Measurements from ENCODE around the gene METTL24.

The METTL24 gene

DNA sequence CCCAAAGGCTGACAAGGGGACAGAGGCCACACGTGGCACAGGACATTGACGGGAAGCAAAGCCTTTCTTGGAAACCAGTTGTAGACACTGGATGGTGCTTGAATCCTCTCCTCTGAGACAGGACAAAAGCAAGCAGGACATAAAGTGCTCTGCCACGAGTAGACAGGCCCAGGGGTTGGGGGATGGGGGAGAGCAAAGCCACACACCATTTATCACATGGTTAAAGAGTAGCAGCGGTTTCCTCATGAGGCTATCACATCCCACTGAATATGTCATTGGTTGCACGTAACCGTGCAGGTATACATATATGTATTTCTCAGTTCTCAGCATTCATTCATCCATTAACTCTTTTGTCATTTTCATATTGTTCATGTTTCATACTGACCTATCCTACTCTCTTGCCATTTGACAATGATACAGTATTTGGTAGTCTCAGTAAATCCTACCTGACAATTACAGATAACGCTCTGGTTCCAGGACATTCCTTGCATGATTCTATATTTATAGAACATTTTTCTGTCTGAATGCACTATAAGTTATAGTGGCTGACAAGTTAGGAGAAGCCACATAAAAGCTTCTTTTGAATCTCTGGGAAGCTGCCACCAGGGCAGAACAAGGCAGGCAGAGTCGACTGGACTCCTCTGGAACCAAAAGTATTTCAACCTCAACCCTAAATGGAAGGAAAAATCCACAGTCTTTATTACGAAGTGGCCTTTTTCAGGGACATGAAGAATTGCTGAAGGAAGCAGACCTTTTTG is 23.5 kb downstream of the METTL24 start:
- no peak for DNase-seq (ENCODE audit: low spot score)

DNA sequence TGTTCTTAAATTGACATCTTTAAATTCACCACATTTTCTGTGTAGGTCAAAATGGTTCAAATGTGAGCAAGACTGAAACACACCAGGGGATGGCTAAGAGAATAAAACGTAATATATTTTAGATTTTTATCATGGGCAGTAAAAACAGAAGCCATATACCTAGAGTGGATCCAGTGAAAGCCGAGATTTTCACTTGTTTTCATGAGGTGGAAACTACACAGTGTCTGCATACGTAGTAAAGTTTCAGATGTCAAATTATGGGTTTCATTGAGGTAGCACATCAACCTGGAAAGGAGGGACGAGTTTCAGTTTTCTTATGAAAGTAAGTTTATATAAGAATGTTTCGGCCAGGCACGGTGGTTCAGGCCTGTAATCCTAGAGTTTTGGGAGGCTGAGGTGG is 25.9 kb downstream of the METTL24 start:
- no peak for DNase-seq (ENCODE audit: low spot score)

- DNase-seq (ENCODE audit: low spot score) = no peak
These were observed 26.3 kb downstream of the METTL24 start for GRCh38 chr6:110331816-110332215.

GRCh38 chr6:110331390-110331789 is 26.8 kb downstream of the METTL24 start:
- DNase-seq (ENCODE audit: low spot score) = no peak

DNA sequence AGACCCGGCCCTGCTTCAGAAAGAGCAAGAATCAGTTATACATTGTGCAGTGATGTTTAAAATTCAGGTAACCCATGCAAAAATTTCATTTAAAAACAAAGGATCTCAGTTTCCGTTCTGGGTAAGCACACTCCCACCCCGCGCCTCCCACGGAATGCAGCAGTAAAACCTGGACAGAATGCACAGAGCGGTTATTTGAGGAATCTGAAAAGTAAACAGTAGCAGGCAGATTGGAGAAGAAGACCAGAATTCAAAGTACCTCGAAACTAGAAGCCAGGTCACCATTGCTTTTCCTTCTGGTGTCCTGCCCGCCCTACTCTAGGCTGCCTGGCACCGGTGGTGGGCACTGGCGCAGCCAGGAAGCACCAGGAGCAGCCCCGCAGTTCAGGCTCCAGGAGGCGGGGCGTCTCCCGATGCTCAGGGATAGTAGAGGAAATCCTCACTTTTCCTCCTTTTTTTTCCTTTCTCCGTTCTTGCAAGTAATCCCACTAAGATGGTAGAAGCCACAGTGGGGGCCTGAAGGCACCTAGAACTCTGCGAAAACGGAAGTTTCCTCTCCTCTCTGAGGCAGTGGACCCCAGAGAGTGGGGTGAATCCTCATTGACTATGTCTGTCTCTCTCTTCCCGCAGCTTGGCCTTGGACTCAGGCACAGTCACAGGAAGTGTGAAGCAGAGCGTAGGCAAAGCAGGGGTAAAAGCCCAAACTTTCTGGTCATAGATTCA is 28.3 kb downstream of the METTL24 start:
- peak; percentile 5 for DNase-seq (ENCODE audit: low spot score)

DNA sequence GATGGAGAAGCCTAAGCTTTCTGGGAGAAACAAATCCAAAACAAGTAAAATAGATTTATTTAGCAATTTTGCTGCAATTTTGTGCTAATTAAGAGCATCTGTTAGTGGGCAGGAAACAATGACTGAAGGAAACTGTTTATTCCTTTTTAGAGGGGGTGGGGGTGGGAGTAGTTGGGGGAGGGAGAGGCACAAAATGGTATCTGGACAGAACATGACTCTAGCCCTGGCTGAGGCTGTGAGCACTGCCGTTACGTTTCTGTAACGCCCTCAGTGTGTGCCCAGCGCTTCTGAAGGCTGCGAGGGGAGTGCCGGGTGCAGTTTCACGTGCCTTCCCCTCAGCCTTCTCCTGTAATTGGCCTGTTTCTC is 28.8 kb downstream of the METTL24 start:
- no peak for DNase-seq (ENCODE audit: low spot score)

DNA sequence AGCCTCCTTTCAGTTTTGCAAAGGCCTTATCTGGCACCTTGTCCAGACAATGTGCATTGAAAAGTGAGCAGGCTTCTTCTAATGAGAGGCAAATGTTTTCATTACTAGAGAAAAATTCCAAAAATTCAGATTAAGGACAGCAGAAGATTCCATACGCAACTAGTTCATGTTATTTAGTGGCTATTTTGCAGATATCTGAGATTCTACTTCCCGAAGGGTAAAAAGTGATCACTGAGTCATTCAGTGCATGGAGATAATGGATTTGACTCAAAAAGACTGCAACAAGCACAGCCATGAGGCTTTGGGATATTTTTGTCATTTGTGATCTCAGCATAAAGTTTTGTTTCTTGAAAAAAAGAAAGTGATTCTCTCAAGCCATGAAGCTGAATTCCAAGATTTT is 29.9 kb downstream of the METTL24 start:
- no peak for DNase-seq (ENCODE audit: low spot score)

- no peak for DNase-seq (ENCODE audit: low spot score)
These were observed 30.8 kb downstream of the METTL24 start for GRCh38 chr6:110327391-110327790.

DNA sequence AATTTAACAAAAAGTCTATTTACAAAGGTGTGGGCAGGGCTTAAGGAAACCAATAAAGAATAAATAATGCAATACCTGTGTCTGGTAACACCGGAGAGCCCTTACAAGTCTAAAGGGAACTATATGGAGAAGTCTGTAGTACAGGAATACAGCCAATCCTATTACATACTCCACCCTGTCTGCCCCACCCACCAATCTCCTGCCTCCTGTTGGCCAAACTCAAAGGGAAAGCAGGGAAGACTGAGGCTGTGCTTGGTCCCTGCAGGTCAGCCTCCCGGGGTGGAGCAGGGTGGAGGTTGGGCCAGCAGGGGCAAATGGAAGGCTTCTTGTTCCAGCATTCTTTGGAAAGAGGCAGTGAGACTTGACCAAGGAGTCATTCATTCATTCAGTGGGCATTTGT is 31.5 kb downstream of the METTL24 start:
- DNase-seq (ENCODE audit: low spot score) = no peak

- no peak for DNase-seq (ENCODE audit: low spot score)
These were observed 32.1 kb downstream of the METTL24 start for GRCh38 chr6:110326057-110326456.

DNA sequence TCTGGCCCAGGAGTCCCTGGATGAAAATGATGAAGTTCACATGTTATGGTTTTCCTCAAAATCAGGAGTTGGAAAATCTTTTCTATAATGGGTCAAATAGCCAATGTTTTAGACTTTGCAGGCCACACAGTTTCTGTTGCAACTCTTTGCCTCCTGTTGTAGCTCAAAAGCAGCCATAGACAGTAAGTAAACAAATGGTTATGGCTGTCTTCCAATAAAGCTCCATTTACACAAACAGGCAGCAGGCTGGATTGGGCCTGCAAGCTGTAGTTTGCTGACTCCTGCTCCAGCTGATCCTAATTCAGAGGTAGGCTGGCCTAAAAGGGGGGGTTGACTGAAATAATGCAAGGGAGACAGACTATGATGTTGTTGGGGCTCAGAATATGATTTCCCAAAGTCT is 33.0 kb downstream of the METTL24 start:
- no peak for DNase-seq (ENCODE audit: low spot score)

DNA sequence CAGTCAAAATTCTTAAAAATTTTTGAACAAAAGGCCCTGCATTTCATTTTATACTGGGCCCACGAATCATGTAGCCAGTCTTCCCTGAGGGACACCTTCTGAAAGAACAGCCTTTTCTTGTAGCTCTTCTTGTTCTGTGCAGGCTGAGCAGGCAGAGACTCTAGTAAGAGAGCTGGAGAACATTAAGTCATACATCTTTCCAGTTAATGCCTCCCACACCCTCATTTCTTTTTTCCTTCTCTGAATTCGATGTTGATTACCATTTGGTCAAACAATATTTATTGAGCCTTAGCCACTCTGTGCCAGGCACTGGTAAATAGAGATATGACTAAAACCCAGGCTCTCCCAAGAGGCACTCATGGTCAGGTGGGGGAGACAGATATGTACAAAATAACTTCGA is 33.6 kb downstream of the METTL24 start:
- DNase-seq (ENCODE audit: low spot score) = no peak

DNA sequence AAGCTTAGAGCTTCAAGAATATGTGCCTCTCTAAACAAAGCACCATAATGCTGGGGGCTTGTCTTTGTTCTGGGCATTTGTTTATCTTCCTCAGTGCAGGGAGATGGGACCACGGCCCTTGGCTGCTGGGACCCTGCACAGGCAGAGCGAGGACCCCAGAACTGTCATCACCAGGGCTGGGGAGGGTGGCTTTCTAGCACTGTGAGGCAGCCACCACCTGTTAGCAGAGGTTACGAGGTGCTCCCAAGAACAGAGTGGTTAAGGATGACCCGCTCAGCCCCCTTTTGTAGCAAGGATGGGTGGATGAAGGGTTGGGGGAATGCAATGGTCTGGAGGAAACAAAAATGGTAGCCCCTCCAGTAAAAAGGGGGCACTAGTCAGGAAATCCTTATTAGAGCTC is 34.9 kb downstream of the METTL24 start:
- DNase-seq (ENCODE audit: low spot score) = no peak

DNA sequence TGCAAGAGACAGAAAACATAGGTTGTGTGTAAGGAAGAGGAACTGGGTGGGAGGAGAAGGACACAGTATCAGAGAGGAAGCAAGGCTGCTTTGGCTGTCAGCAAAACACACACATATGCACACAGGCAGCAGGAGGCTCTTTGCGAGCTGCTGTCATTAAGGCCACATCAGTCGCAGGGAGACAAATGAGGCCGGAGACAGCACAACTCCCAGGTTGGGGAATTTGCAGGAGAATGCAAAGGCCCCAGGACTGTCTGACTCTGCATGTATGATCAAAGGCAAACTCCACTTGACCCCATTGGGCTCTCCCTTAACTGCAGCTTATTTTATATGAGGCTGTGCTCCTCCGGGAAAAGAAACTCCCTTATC is 35.3 kb downstream of the METTL24 start:
- no peak for DNase-seq (ENCODE audit: low spot score)

DNA sequence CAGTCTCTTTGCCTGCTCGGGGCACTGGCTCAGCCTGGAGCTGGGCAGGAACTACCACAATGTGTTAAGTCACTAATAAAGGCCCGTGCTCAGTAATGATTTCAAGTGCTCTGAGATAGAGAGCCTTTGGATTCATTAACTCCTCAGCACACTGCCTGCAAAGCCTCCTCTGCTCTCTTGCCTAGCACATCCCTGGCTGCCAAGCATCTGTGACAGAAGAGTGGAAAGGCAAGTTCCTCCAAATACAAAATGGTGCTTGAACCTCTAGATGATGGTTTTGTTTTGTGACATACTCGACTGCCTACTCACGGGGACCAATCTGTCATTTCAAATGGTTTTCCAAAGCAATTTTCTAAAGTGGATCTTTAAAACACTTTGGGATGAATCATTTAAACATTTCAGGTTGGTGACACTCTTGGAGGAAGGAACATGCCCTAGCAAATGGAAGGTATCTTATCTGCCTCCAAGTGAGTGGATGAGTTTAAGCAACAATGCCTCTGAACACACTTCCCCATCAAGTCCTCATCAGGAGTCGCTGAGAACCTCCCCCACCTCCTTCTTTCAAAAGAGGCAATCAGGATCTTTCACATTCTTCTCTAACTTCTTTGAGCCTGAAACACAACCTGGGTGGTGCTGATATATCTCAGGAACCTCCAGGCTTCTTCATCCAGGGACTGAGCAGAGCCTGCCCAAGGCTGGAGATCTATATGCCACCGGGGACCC is 35.8 kb downstream of the METTL24 start:
- no peak for DNase-seq (ENCODE audit: low spot score)

GRCh38 chr6:110320307-110320706 is 37.8 kb downstream of the METTL24 start:
- DNase-seq (ENCODE audit: low spot score) = no peak

- no peak for DNase-seq (ENCODE audit: low spot score)
These were observed 38.3 kb downstream of the METTL24 start for GRCh38 chr6:110319843-110320242.

DNA sequence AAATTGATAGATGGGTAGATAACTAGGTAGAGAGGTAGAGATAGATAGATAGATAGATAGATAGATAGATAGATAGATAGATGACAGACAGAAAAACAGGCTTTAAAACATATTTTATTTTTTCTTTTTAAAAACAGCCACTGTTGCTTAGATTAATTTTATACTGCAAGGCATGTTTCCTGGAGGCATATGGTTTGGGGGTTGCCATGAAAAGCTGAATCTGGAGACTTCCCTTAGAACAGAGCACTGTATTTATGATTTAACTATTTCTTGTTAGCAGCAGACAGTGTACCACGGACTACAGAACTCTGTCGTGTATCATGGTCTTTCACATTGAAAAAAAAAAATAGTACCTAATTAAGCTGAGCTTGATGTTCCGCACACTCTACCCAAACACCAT is 38.8 kb downstream of the METTL24 start:
- DNase-seq (ENCODE audit: low spot score) = no peak

DNA sequence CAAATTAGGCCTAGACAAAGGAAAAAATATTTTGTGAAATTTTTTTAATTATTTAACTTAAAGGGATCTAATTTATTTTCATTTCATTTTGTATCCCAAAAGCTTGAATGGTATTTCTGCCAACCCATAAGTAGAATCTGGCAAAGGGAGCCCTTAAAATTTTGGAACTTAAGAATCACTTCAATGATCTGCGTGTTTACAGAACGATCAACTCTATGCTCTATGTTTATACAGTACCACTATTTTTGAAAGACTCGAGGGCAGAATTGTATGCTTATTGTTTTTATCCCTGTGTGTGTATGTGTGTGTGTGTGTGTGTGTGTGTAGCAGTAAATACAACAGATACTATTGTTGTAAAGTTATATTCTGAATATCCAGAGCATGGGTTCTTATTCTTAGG is 39.2 kb downstream of the METTL24 start:
- DNase-seq (ENCODE audit: low spot score) = no peak

GRCh38 chr6:110317646-110318045 is 40.5 kb downstream of the METTL24 start:
- no peak for DNase-seq (ENCODE audit: low spot score)

DNA sequence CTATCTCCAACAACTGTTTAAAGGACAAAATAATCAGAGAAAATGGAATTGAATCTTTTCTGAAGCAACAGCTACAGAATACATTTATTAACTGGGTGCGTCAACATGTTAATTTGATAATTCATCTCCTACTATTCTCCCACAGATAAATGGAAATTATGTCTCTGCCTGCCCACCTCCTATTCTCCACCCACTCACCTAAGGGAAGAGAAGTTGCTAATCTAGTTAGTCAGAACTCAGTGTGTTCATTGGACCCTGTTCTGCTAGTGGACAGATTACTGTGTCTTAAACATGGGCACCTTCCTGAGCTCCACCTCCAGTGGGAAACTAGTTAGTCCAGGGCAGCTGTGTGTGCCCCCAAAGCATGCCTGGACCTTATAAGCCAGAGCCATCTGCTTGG is 41.0 kb downstream of the METTL24 start:
- DNase-seq (ENCODE audit: low spot score) = no peak

DNA sequence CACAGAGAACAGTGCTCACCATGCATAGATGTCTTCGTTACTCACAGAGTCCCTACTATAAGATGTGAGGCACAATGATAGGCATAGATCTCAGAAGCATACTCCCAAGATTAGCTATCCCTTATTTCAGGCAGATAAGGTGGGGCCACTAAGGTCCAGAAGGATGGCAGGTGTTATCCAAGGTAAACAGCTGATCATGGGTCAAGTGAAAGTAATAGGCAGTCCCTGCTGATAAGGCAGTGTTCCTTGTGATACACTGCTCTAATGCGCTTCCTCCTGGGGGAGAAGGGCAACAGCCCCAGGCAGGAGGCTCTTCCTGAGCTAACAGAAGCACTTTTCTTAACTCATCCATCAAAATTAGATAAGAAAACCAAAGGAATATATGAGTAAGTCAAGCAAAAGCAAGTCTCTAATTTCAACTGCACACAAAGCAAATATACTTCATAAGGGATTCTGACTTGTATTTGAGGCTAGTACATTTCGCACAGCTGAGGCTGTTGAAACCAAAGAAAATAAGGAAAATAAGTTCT is 42.2 kb downstream of the METTL24 start:
- no peak for DNase-seq (ENCODE audit: low spot score)
